ENCODE data around the gene RNF167. TPM values are rescaled to one million over a fixed set of nuclear protein-coding genes. Genes with fewer than 3 reads are reported as not detected.
A peak's percentile ranks its signal among the peaks of the same experiment; 100 is the strongest.

The RNF167 gene
- total RNA-seq = 100 to 1,000 TPM in 1 of 4 donors, 10 to 100 TPM in 3; 57.2 to 348 (median 73.7) TPM

GRCh38 chr17:4939796-4940554, at the start of gene RNF167, which contains the start of gene SLC25A11:
RNF167 (plus strand) TSS chr17:4940268; CDS start chr17:4940910, 642 bp downstream.
SLC25A11 (minus strand) TSS chr17:4940046; CDS start chr17:4939910, 136 bp downstream.
- intact Hi-C loops (cut with DNase I; ENCODE audit: low total_unique reads) = loop anchor here (10.0 kb wide), 1 partner anchor 45 kb away; the partner anchor contains the start of gene CAMTA2
- peak; percentile 73 for TF ChIP-seq POLR2A (IDR thresholded peaks at IDR 0.05)
- TF ChIP-seq POLR2AphosphoS5 (IDR thresholded peaks at IDR 0.05) = peak; percentile 73 to 85 (median 81)
- TF ChIP-seq EP300 (IDR thresholded peaks at IDR 0.05; ENCODE audit: low read depth) = no peak
- TF ChIP-seq CTCF (IDR thresholded peaks at IDR 0.05) = no peak
- in situ Hi-C loops (cut with MboI; ENCODE audit: low pct_ligation_motif_present in 1 of 4, low pct_unique_long_range_greater_than_20kb in 1 of 4, low sequenced_read_pairs in 3 of 4) = no loop called here
- Histone ChIP-seq H3K4me1 (peaks cover 30 to 58% (median 31%) of the 10 kb centered on the region in 4 donors), H3K27me3 (no peaks in the 10 kb centered on the region), H3K4me3 (peak within 1 kb of the TSS; percentile 74 to 87 (median 80)), H3K27ac (peak within 1 kb of the TSS; percentile 96 to 97 (median 96)), H3K36me3 (peaks cover 0 to 14% (median 4%) of the 10 kb centered on the region in 4 donors), H3K9me3 (no peaks in the 10 kb centered on the region)
- DNase-seq = peak; percentile 96
- 0% methylated on average over 8 to 59 of the region's 72 CpGs for WGBS, 2 donors (ENCODE audit: low coverage in 1 of 2)

- Histone ChIP-seq H3K9me3 (no peaks in the 10 kb centered on the region), H3K27ac (no peak overlapping the region), H3K27me3 (no peaks in the 10 kb centered on the region), H3K4me3 (no peak overlapping the region), H3K36me3 (peaks cover 0 to 60% (median 32%) of the 10 kb centered on the region in 4 donors), H3K4me1 (no peaks in the 10 kb centered on the region)
- DNase-seq = no peak
- WGBS, 2 donors (ENCODE audit: low coverage in 1 of 2) = 91% methylated on average over 35 of the region's 42 CpGs; no CpG with 5 or more reads in 1 of the 2 donors
- in situ Hi-C loops (cut with MboI; ENCODE audit: low pct_ligation_motif_present in 1 of 4, low pct_unique_long_range_greater_than_20kb in 1 of 4, low sequenced_read_pairs in 3 of 4) = loop anchor here in 2 of 4 donors (25.0 kb wide), 1 partner anchor 104 kb away; the partner anchor contains the start of genes GLTPD2 (in 2 of the 2), PSMB6 (in 2 of the 2) and VMO1 (in 2 of the 2)
- TF ChIP-seq POLR2AphosphoS5 (IDR thresholded peaks at IDR 0.05) = no peak
- no peak for TF ChIP-seq CTCF (IDR thresholded peaks at IDR 0.05)
- TF ChIP-seq POLR2A (IDR thresholded peaks at IDR 0.05) = no peak
- TF ChIP-seq EP300 (IDR thresholded peaks at IDR 0.05; ENCODE audit: low read depth) = no peak
- intact Hi-C loops (cut with DNase I; ENCODE audit: low total_unique reads) = loop anchor here (10.0 kb wide), 1 partner anchor 157 kb away; the partner anchor contains the start of genes CXCL16, MED11 and ZMYND15
Observed at GRCh38 chr17:4891411-4892410, 48.4 kb upstream of the RNF167 start.

DNA sequence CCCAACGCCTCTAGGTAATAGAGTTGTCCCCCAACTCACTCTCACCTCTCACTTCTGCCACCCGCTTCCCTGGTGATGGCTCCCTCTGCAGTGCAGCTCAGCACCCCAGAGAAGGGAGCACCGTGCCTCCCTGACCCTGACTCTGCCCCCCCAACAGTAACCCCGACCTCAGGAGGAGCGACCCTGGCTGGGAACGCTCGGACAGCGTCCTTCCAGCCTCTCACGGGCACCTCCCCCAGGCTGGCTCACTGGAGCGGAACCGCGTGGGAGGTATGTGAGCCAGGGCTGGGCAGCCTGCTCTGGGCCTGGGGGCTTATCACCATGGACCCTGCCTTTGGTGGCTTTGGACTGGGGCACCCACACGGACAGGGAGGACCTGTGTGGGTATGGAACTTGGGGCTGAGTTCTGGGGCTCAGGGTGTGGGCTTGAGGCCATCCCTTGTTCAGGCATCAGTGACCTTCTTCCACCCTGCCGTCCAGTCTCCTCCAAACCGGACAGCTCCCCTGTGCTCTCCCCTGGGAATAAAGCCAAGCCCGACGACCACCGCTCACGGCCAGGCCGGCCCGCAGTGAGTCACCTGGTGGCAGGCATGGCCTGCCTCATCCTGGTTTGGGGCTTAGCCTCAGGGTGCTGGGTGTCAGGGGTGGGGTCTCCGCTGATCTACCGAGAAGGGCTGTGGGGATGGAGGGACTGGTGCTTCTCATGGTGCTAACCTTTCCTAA, 47.4 kb upstream of the RNF167 start:
- Histone ChIP-seq H3K4me3 (no peak overlapping the region), H3K9me3 (no peaks in the 10 kb centered on the region), H3K27me3 (no peaks in the 10 kb centered on the region), H3K36me3 (peaks cover 0 to 53% (median 26%) of the 10 kb centered on the region in 4 donors), H3K4me1 (no peaks in the 10 kb centered on the region), H3K27ac (no peak overlapping the region)
- no peak for DNase-seq
- 87% methylated on average over 23 of the region's 23 CpGs; no CpG with 5 or more reads in 1 of the 2 donors for WGBS, 2 donors (ENCODE audit: low coverage in 1 of 2)
- intact Hi-C loops (cut with DNase I; ENCODE audit: low total_unique reads) (loop anchor here (10.0 kb wide), 1 partner anchor 158 kb away; the partner anchor contains the start of genes CXCL16, MED11 and ZMYND15), in situ Hi-C loops (cut with MboI; ENCODE audit: low pct_ligation_motif_present in 1 of 4, low pct_unique_long_range_greater_than_20kb in 1 of 4, low sequenced_read_pairs in 3 of 4) (loop anchor here in 2 of 4 donors (25.0 kb wide), 1 partner anchor 105 kb away; the partner anchor contains the start of genes GLTPD2 (in 2 of the 2), PSMB6 (in 2 of the 2) and VMO1 (in 2 of the 2))
- no peak for TF ChIP-seq POLR2AphosphoS5 (IDR thresholded peaks at IDR 0.05)
- TF ChIP-seq EP300 (IDR thresholded peaks at IDR 0.05; ENCODE audit: low read depth) = no peak
- TF ChIP-seq POLR2A (IDR thresholded peaks at IDR 0.05) = no peak
- TF ChIP-seq CTCF (IDR thresholded peaks at IDR 0.05) = no peak
